SK-N-SH (cell line): ENCODE measurements around the gene CPAMD8. TPM values are rescaled to one million over a fixed set of nuclear protein-coding genes. Genes with fewer than 3 reads are reported as not detected.
"Not testable (repeated sequence)": the region's sequence is repeated elsewhere in the genome, so short reads cannot be mapped to it uniquely, and the experiment has no call there.

Experiments
- CTCF ChIA-PET: fragments of 300-600, 350-600 bp; formaldehyde crosslinking; extraction: SDS; loops from one replicate; lab custom pipeline; 2021; lab: Yijun Ruan, JAX
- POLR2A ChIA-PET: fragments of 350-600 bp; sonication (Branson Sonifier 250); formaldehyde crosslinking; extraction: SDS; loops from one replicate; lab custom pipeline; 2020; ENCODE audit warnings: antibody characterized with exemption, inconsistent platforms; lab: Yijun Ruan, JAX
- DNase-seq: peaks from one replicate; pipeline ENCODE4 v3.0.0; 2012
- H2AFZ ChIP-seq: fragments of 200-600 bp; sonication (generic); 2 replicates; pipeline ENCODE4 v1.8.1; 2016; ENCODE audit warnings: antibody characterized with exemption, mild to moderate bottlenecking, low read depth
- H3F3A ChIP-seq: fragments of 200-600 bp; sonication (generic); replicated peaks from 2 replicates; pipeline ENCODE3; 2016; ENCODE audit warnings: antibody characterized with exemption, mild to moderate bottlenecking; ENCODE audit not compliant: insufficient read depth
- H3K27ac ChIP-seq, 2 experiments: fragments of 200-500 bp in 1 of 2; fragments of 200-600 bp in 1 of 2; sonication (Bioruptor generic) in 1 of 2; sonication (generic), shearing (Covaris generic) in 1 of 2; 2 replicates each; pipeline versions ENCODE4 v1.5.1 to v1.6.1; 2014 to 2016; ENCODE audit warnings: low read depth in 2 of 2, inconsistent platforms in 1 of 2, low read length in 1 of 2, mild to moderate bottlenecking in 1 of 2, mixed read lengths in 1 of 2
- H3K27me3 ChIP-seq: fragments of 200-600 bp; sonication (generic), shearing (Covaris generic); 2 replicates; pipeline ENCODE4 v1.6.1; 2016; ENCODE audit warnings: mixed run types; ENCODE audit not compliant: insufficient read depth
- H3K36me3 ChIP-seq, 2 experiments: fragments of 200-500 bp in 1 of 2; fragments of 200-600 bp in 1 of 2; sonication (Bioruptor generic) in 1 of 2; sonication (generic) in 1 of 2; replicated peaks in 1 of 2; 2 replicates each; pipeline versions ENCODE3 to v1.5.1; 2014 to 2016; ENCODE audit warnings: low read length in 1 of 2, mild to moderate bottlenecking in 1 of 2; ENCODE audit not compliant: insufficient read depth in 2 of 2, control insufficient read depth in 1 of 2
- H3K4me1 ChIP-seq, 2 experiments: fragments of 200-500 bp in 1 of 2; fragments of 200-600 bp in 1 of 2; sonication (Bioruptor generic) in 1 of 2; sonication (generic), shearing (Covaris generic) in 1 of 2; 2 replicates each; pipeline versions ENCODE4 v1.5.1 to v1.6.1; 2014 to 2016; ENCODE audit warnings: low read depth in 1 of 2, low read length in 1 of 2, mixed run types in 1 of 2; ENCODE audit not compliant: insufficient read depth in 2 of 2, control insufficient read depth in 1 of 2
- H3K4me2 ChIP-seq: fragments of 200-600 bp; sonication (generic), shearing (Covaris generic); 2 replicates; pipeline ENCODE4 v1.6.1; 2017; ENCODE audit warnings: mixed run types
- H3K4me3 ChIP-seq, 2 experiments: fragments of 200-500 bp in 1 of 2; fragments of 200-600 bp in 1 of 2; sonication (Bioruptor generic) in 1 of 2; sonication (generic), shearing (Covaris generic) in 1 of 2; 2 replicates each; pipeline versions ENCODE4 v1.5.1 to v1.8.1; 2014 to 2016; ENCODE audit warnings: low read depth in 2 of 2, inconsistent platforms in 1 of 2, low read length in 1 of 2, mild to moderate bottlenecking in 1 of 2, mixed read lengths in 1 of 2, moderate library complexity in 1 of 2
- H3K79me2 ChIP-seq: fragments of 200-600 bp; sonication (generic); 2 replicates; pipeline ENCODE4 v1.8.1; 2017; ENCODE audit warnings: mild to moderate bottlenecking; ENCODE audit not compliant: insufficient read depth
- H3K9ac ChIP-seq: fragments of 200-600 bp; sonication (generic); 2 replicates; pipeline ENCODE4 v1.6.1; 2017; ENCODE audit warnings: mixed run types
- H3K9me2 ChIP-seq: fragments of 200-600 bp; sonication (generic); 2 replicates; pipeline ENCODE4 v1.6.1; 2017; ENCODE audit warnings: mixed run types
- H3K9me3 ChIP-seq: fragments of 200-600 bp; sonication (generic); 2 replicates; pipeline ENCODE4 v1.6.1; 2017; ENCODE audit warnings: mixed run types, mild to moderate bottlenecking, moderate library complexity
- H4K20me1 ChIP-seq: fragments of 200-600 bp; sonication (generic); 2 replicates; pipeline ENCODE4 v1.6.1; 2017; ENCODE audit warnings: mild to moderate bottlenecking, mixed run types; ENCODE audit not compliant: insufficient read depth
- CTCF ChIP-seq: fragments of 200-600 bp; sonication (generic); IDR thresholded peaks from 2 replicates; pipeline ENCODE4 v1.6.1; 2017; ENCODE audit warnings: antibody characterized with exemption, mild to moderate bottlenecking, moderate library complexity
- FOSL2 ChIP-seq: IDR thresholded peaks from 2 replicates; pipeline ENCODE4 v1.4.0; 2012; ENCODE audit warnings: low read depth, mild to moderate bottlenecking, moderate library complexity, borderline replicate concordance
- FOXJ3 ChIP-seq: sonication (generic); formaldehyde crosslinking; IDR thresholded peaks from 2 replicates; pipeline ENCODE4 v1.5.1; 2020; ENCODE audit warnings: mild to moderate bottlenecking, missing genetic modification reagents
- GATA2 ChIP-seq: sonication (generic); formaldehyde crosslinking; IDR thresholded peaks from 2 replicates; pipeline ENCODE4 v1.5.0; 2020; ENCODE audit warnings: mild to moderate bottlenecking, missing genetic modification reagents
- MAX ChIP-seq: IDR thresholded peaks from 2 replicates; pipeline ENCODE4 v1.4.0; 2012; ENCODE audit warnings: low read depth
- MEF2A ChIP-seq: IDR thresholded peaks from 2 replicates; pipeline ENCODE4 v1.4.0; 2012; ENCODE audit warnings: low read depth, borderline replicate concordance
- MXI1 ChIP-seq: IDR thresholded peaks from 2 replicates; pipeline ENCODE4 v1.6.1; 2012; ENCODE audit warnings: mild to moderate bottlenecking, low read depth, low read length, improper control_type of control experiment
- NFIC ChIP-seq: IDR thresholded peaks from 2 replicates; pipeline ENCODE4 v1.4.0; 2012; ENCODE audit warnings: borderline replicate concordance
- RAD21 ChIP-seq: IDR thresholded peaks from 2 replicates; pipeline ENCODE4 v1.6.1; 2012; ENCODE audit warnings: mild to moderate bottlenecking, low read length
- RCOR1 ChIP-seq: fragments of 150-350 bp; IDR thresholded peaks from 2 replicates; pipeline ENCODE4 v1.6.1; 2017; ENCODE audit warnings: antibody characterized with exemption, low read length
- SIN3A ChIP-seq: IDR thresholded peaks from 2 replicates; pipeline ENCODE4 v1.6.1; 2012; ENCODE audit warnings: low read depth, mild to moderate bottlenecking, low read length, moderate library complexity, borderline replicate concordance
- TAF1 ChIP-seq: IDR thresholded peaks from 2 replicates; pipeline ENCODE4 v1.6.1; 2012; ENCODE audit warnings: low read depth, mild to moderate bottlenecking, low read length, moderate library complexity, borderline replicate concordance
- TCF12 ChIP-seq: IDR thresholded peaks from 2 replicates; pipeline ENCODE4 v1.4.0; 2012
- TEAD4 ChIP-seq: IDR thresholded peaks from 2 replicates; pipeline ENCODE4 v1.4.0; 2012; ENCODE audit warnings: mild to moderate bottlenecking, borderline replicate concordance; ENCODE audit not compliant: insufficient read depth
- WGBS: methylation state at CpG from one replicate; pipeline ENCODE4 v1.1.6; 2017; ENCODE audit warnings: low lambda C conversion rate; 5-methylcytosine and 5-hydroxymethylcytosine counted together
- polyA plus RNA-seq, 3 experiments: library from polyadenylated mRNA; depleted of rRNA; stranded (reverse); fragments of >200 nt; gene quantifications; 2 replicates each; pipeline ENCODE4 v1.2.3, GENCODE V29; 2012
- TF ChIP-seq, protein P1 (sequence below): fragments of 150-350 bp; IDR thresholded peaks from 2 replicates; pipeline ENCODE4 v1.6.1; 2017; ENCODE audit warnings: antibody characterized with exemption, low read length, low read depth, borderline replicate concordance
- TF ChIP-seq, protein P2 (sequence below): IDR thresholded peaks from 2 replicates; pipeline ENCODE4 v1.6.1; 2012; ENCODE audit warnings: mild to moderate bottlenecking, low read depth, low read length, moderate library complexity

The CPAMD8 gene
- polyA plus RNA-seq, 1 of the 3 experiments (the other 2 are of a cell fraction) = 1.2 TPM

- POLR2A ChIA-PET = no interaction called here
- no peak overlapping the region for H2AFZ ChIP-seq
- TF ChIP-seq RCOR1 = no peak
- TF ChIP-seq CTCF = no peak
- no peak for TF ChIP-seq TCF12
- TF ChIP-seq GATA2 (CRISPR knock-in tag) = no peak
- TF ChIP-seq, protein P1, sequence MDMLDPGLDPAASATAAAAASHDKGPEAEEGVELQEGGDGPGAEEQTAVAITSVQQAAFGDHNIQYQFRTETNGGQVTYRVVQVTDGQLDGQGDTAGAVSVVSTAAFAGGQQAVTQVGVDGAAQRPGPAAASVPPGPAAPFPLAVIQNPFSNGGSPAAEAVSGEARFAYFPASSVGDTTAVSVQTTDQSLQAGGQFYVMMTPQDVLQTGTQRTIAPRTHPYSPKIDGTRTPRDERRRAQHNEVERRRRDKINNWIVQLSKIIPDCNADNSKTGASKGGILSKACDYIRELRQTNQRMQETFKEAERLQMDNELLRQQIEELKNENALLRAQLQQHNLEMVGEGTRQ = no peak
- no peak for TF ChIP-seq FOSL2
- TF ChIP-seq NFIC = no peak
- TF ChIP-seq TAF1 = no peak
- TF ChIP-seq FOXJ3 = no peak
- TF ChIP-seq TEAD4 = no peak
- no peak for TF ChIP-seq SIN3A
- no peak for TF ChIP-seq MEF2A
- TF ChIP-seq, protein P2, sequence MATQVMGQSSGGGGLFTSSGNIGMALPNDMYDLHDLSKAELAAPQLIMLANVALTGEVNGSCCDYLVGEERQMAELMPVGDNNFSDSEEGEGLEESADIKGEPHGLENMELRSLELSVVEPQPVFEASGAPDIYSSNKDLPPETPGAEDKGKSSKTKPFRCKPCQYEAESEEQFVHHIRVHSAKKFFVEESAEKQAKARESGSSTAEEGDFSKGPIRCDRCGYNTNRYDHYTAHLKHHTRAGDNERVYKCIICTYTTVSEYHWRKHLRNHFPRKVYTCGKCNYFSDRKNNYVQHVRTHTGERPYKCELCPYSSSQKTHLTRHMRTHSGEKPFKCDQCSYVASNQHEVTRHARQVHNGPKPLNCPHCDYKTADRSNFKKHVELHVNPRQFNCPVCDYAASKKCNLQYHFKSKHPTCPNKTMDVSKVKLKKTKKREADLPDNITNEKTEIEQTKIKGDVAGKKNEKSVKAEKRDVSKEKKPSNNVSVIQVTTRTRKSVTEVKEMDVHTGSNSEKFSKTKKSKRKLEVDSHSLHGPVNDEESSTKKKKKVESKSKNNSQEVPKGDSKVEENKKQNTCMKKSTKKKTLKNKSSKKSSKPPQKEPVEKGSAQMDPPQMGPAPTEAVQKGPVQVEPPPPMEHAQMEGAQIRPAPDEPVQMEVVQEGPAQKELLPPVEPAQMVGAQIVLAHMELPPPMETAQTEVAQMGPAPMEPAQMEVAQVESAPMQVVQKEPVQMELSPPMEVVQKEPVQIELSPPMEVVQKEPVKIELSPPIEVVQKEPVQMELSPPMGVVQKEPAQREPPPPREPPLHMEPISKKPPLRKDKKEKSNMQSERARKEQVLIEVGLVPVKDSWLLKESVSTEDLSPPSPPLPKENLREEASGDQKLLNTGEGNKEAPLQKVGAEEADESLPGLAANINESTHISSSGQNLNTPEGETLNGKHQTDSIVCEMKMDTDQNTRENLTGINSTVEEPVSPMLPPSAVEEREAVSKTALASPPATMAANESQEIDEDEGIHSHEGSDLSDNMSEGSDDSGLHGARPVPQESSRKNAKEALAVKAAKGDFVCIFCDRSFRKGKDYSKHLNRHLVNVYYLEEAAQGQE = no peak
- TF ChIP-seq RAD21 = no peak
- TF ChIP-seq MXI1 = no peak
- no peak for TF ChIP-seq MAX
- no peaks in the 10 kb centered on the region for H3K79me2 ChIP-seq
- H3K9me3 ChIP-seq = no peaks in the 10 kb centered on the region
- H3K4me3 ChIP-seq = no peak overlapping the region
- CTCF ChIA-PET = interaction anchor here (1.5 kb wide), 1 partner anchor 27 kb away, joined by 4 read pairs; no protein-coding TSS in a partner anchor
- H3K4me2 ChIP-seq = no peak overlapping the region
- H3F3A ChIP-seq = no peaks in the 10 kb centered on the region
- no peak for DNase-seq
- no peak overlapping the region for H3K27ac ChIP-seq
- 13% methylated on average over 6 of the region's 6 CpGs for WGBS
- H3K9me2 ChIP-seq = no peaks in the 10 kb centered on the region
- no peaks in the 10 kb centered on the region for H3K4me1 ChIP-seq
- peaks cover 38% of the 10 kb centered on the region for H3K27me3 ChIP-seq
- no peaks in the 10 kb centered on the region for H3K36me3 ChIP-seq
- no peaks in the 10 kb centered on the region for H4K20me1 ChIP-seq
- H3K9ac ChIP-seq = no peak overlapping the region
These were observed 1.2 kb downstream of the CPAMD8 start for GRCh38 chr19:17025361-17025760.

DNA sequence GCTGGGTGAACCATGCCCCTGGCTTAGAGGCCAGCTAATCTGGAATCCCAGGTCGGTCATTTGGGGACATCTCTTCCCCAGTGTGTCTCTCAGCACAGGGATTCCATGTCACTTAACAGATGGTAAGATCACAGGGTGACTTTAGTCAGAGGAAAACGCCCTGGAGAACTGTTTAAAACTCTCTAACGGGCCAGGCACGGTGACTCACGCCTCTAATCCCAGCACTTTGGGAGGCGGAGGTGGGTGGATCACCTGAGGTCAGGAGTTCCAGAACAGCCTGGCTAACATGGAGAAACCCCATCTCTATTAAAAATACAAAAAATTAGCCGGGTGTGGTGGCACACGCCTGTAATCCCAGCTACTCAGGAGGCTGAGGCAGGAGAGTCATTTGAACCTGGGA is 1.7 kb downstream of the CPAMD8 start:
- H3K9ac ChIP-seq, H2AFZ ChIP-seq, H3K27ac ChIP-seq, H3K4me1 ChIP-seq, H4K20me1 ChIP-seq, H3F3A ChIP-seq, DNase-seq, H3K9me2 ChIP-seq, H3K4me3 ChIP-seq, H3K36me3 ChIP-seq, H3K4me2 ChIP-seq, H3K9me3 ChIP-seq, H3K79me2 ChIP-seq, POLR2A ChIA-PET: not testable (repeated sequence)
- H3K27me3 ChIP-seq = peaks cover 38% of the 10 kb centered on the region
- CTCF ChIA-PET = interaction anchor here (1.5 kb wide), 1 partner anchor 28 kb away, joined by 4 read pairs; no protein-coding TSS in a partner anchor
- WGBS = 8% methylated on average over 8 of the region's 8 CpGs
